B cell (primary cell): ENCODE results near the gene LCOR. TPM values are rescaled to one million over a fixed set of nuclear protein-coding genes. Genes with fewer than 3 reads are reported as not detected.

Source experiments
- ATAC-seq: fragments of 200-7000 bp; cut with Tn5 transposase; one replicate; pipeline ENCODE4 v1.10.0; 2021; ENCODE audit warnings: low read depth, mild to moderate bottlenecking, moderate number of reproducible peaks, moderate library complexity
- CTCF ChIA-PET: fragments of 350-600 bp; sonication (Branson Sonifier 250); formaldehyde crosslinking; loops from one replicate; lab custom pipeline; 2021; ENCODE audit warnings: antibody characterized with exemption, inconsistent platforms; lab: Charles Lee
- POLR2A ChIA-PET: fragments of 350-600 bp; sonication (Branson Sonifier 250); formaldehyde crosslinking; loops from one replicate; lab custom pipeline; 2021; ENCODE audit warnings: antibody characterized with exemption; lab: Charles Lee
- DNase-seq: peaks from one replicate; pipeline ENCODE4 v3.0.0; 2013
- H2AFZ ChIP-seq: 2 replicates; pipeline ENCODE4 v1.6.1; 2012; ENCODE audit warnings: mild to moderate bottlenecking, low read depth, low read length; ENCODE audit not compliant: insufficient read depth, poor library complexity, severe bottlenecking
- H3K27ac ChIP-seq, 2 donors: 1 replicate in 1 of 2; 2 replicates in 1 of 2; pipeline ENCODE4 v1.5.1; 2012 to 2013; ENCODE audit warnings: low read length in 2 of 2, mild to moderate bottlenecking in 2 of 2, moderate library complexity in 1 of 2
- H3K27me3 ChIP-seq, 4 experiments: fragments of 200-600 bp in 1 of 4; sonication (generic) in 1 of 4; replicated peaks in 1 of 4; 1 replicate in 2 of 4; 2 replicates in 2 of 4; pipeline versions ENCODE4 v1.6.1 to v1.7.0; 2013 to 2016; ENCODE audit warnings: low read length in 3 of 4, mild to moderate bottlenecking in 2 of 4, mixed read lengths in 1 of 4, moderate library complexity in 1 of 4; ENCODE audit not compliant: insufficient read depth in 4 of 4, control insufficient read depth in 3 of 4; ENCODE audit errors: control extremely low read depth in 1 of 4
- H3K36me3 ChIP-seq, 2 experiments: replicated peaks in 1 of 2; 1 replicate in 1 of 2; 2 replicates in 1 of 2; pipeline versions ENCODE4 v1.6.1 to v1.7.1; 2013; ENCODE audit warnings: low read length in 1 of 2; ENCODE audit not compliant: insufficient read depth in 2 of 2, control insufficient read depth in 1 of 2; ENCODE audit errors: control extremely low read depth in 1 of 2, extremely low read depth in 1 of 2
- H3K4me1 ChIP-seq, 2 donors: fragments of 200-600 bp in 1 of 2; sonication (generic) in 1 of 2; 1 replicate in 1 of 2; 2 replicates in 1 of 2; pipeline versions ENCODE4 v1.5.1 to v1.6.1; 2013 to 2017; ENCODE audit warnings: low read length in 2 of 2; ENCODE audit not compliant: control insufficient read depth in 2 of 2, insufficient read depth in 2 of 2
- H3K4me2 ChIP-seq: replicated peaks from 2 replicates; pipeline ENCODE3; 2012; ENCODE audit warnings: mild to moderate bottlenecking, low read depth, low read length; ENCODE audit not compliant: poor library complexity, severe bottlenecking
- H3K4me3 ChIP-seq, 5 experiments: fragments of 200-600 bp in 1 of 5; sonication (generic) in 1 of 5; 1 replicate in 3 of 5; 2 replicates in 2 of 5; pipeline versions ENCODE4 v1.5.1 to v1.7.0; 2011 to 2016; ENCODE audit warnings: low read length in 4 of 5, mild to moderate bottlenecking in 4 of 5, low read depth in 2 of 5, control low read depth in 1 of 5, moderate library complexity in 1 of 5; ENCODE audit not compliant: insufficient read depth in 1 of 5; ENCODE audit errors: control extremely low read depth in 1 of 5, extremely low read depth in 1 of 5
- H3K79me2 ChIP-seq: fragments of 200-600 bp; sonication (generic); one replicate; pipeline ENCODE4 v1.6.0; 2016; ENCODE audit warnings: low read length; ENCODE audit not compliant: control insufficient read depth, insufficient read depth
- H3K9ac ChIP-seq: fragments of 200-600 bp; sonication (generic); 2 replicates; pipeline ENCODE4 v1.6.1; 2017; ENCODE audit warnings: mild to moderate bottlenecking, low read length, moderate library complexity
- H3K9me3 ChIP-seq, 3 donors: one replicate each; pipeline versions ENCODE4 v1.6.1 to v1.7.1; 2013; ENCODE audit warnings: low read length in 2 of 3; ENCODE audit not compliant: control insufficient read depth in 2 of 3, insufficient read depth in 1 of 3; ENCODE audit errors: control extremely low read depth in 1 of 3
- H4K20me1 ChIP-seq: 2 replicates; pipeline ENCODE4 v1.6.0; 2012; ENCODE audit warnings: mild to moderate bottlenecking, low read length; ENCODE audit not compliant: insufficient read depth, control insufficient read depth, poor library complexity, severe bottlenecking
- H3K27ac Mint-ChIP-seq: one replicate; pipeline ENCODE4 v1.8.0; 2021; ENCODE audit warnings: mixed read lengths
- H3K27me3 Mint-ChIP-seq: one replicate; pipeline ENCODE4 v1.8.0; 2021; ENCODE audit warnings: mixed read lengths
- H3K4me1 Mint-ChIP-seq: one replicate; pipeline ENCODE4 v1.8.0; 2021; ENCODE audit warnings: mixed read lengths
- H3K4me3 Mint-ChIP-seq: one replicate; pipeline ENCODE4 v1.8.0; 2021; ENCODE audit warnings: mixed read lengths
- H3K9me3 Mint-ChIP-seq: one replicate; pipeline ENCODE4 v1.8.0; 2022; ENCODE audit warnings: mixed read lengths; ENCODE audit not compliant: insufficient read depth
- CTCF ChIP-seq: fragments of 200-600 bp; IDR thresholded peaks from one replicate; pipeline ENCODE4 v1.8.0; 2022; ENCODE audit warnings: antibody characterized with exemption, mild to moderate bottlenecking
- EZH2 ChIP-seq: IDR thresholded peaks from 2 replicates; pipeline ENCODE4 v1.6.1; 2012; ENCODE audit warnings: borderline replicate concordance, low read depth, mild to moderate bottlenecking, moderate library complexity, low read length; ENCODE audit not compliant: insufficient read depth, poor library complexity, severe bottlenecking
- WGBS: methylation state at CpG from one replicate; pipeline ENCODE4 v1.1.5; 2013; ENCODE audit warnings: missing lambda C conversion rate; ENCODE audit not compliant: insufficient coverage; 5-methylcytosine and 5-hydroxymethylcytosine counted together
- intact Hi-C: fragments of 100-400 bp; cut with micrococcal nuclease; formaldehyde crosslinking; loops from one replicate; pipeline ENCODE4 v1.10.0; 2022
- polyA plus RNA-seq: library from polyadenylated mRNA; depleted of rRNA; stranded (reverse); fragments of >200 nt; gene quantifications from 2 replicates; pipeline ENCODE4 v1.2.3, GENCODE V29; 2012
- total RNA-seq, 2 donors: library from RNA; stranded (reverse); fragments of 120-200 nt in 1 of 2; gene quantifications; 1 replicate in 1 of 2; 2 replicates in 1 of 2; pipeline versions ENCODE4 v1.2.3 to v1.2.4, GENCODE V29; 2013 to 2022

The LCOR gene
- total and polyA plus RNA-seq, 2 donors (not counting 1 experiment from before 2014, with no cell fraction given): 5.1 to 70.0 TPM

DNA sequence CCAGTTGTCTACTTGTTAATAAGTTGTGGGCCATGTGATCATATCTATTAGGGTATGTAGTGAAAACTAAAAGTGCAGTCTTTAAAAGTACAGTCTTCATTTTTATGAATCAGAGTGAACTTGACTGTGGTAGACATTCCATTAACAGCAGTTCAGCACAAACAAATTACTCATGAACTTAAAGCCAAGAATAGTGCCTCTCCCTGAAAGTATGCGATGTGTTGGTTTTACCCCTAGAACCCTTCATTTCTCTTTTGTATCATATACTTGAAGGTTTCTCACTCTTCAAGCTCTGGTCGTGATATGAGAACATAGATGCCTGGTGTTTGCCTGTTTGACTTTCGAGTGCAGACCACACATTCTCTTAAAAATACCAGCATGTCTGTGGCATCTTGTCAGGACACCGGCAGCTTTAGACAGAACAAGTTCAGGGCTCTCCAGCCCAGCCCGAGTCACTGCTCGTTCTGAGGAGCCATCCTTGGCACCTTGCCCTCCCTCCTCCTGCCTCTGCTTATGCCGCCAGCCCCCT is 159.3 kb downstream of the LCOR start:
- H3K9me3 ChIP-seq: no peaks in the 10 kb centered on the region
- CTCF ChIA-PET: interaction anchor here (0.9 kb wide), 1 partner anchor 246 kb away, joined by 3 read pairs; no protein-coding TSS in a partner anchor

DNA sequence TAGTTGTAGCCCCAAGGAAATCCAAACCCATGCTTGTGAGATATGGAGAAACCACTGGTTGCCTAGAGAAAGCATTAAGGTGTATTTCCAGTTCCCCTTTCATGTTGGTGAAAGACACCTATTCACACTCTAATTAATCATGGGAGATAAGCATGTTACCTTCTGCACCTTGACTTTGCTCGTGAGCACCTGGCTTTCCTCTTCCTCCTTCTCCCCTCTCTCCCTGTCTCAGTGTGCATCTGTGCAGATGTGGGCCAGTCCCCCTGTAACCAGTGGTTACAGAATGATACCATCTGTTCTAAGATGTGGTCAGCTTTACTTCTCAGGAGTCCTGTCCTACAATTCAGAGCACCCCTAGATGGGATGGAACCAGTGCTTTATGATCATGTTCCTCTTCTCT is 160.6 kb downstream of the LCOR start:
- Mint-ChIP-seq H3K27ac (no peak overlapping the region), H3K9me3 (no peaks in the 10 kb centered on the region), H3K27me3 (no peaks in the 10 kb centered on the region), H3K4me3 (no peak overlapping the region), H3K4me1 (peaks cover 7% of the 10 kb centered on the region)
- intact Hi-C loops: no loop called here
- TF ChIP-seq EZH2 (no peak), CTCF (no peak)
- H3K27ac ChIP-seq: no peak overlapping the region
- H3K4me2 ChIP-seq: no peak overlapping the region
- H3K27me3 ChIP-seq: no peaks in the 10 kb centered on the region
- H3K4me1 ChIP-seq: peaks cover 0 to 7% of the 10 kb centered on the region in 2 donors
- no peaks in the 10 kb centered on the region for H3K9me3 ChIP-seq
- DNase-seq (no peak), ATAC-seq (no peak)
- H4K20me1 ChIP-seq: peaks cover 4% of the 10 kb centered on the region
- ChIA-PET CTCF (no interaction called here), POLR2A (no interaction called here)
- 20% methylated on average over 1 of the region's 1 CpG for WGBS
- no peak overlapping the region for H2AFZ ChIP-seq
- peaks cover 0 to 5% of the 10 kb centered on the region in 2 experiments for H3K36me3 ChIP-seq
- H3K4me3 ChIP-seq: no peak overlapping the region
- H3K79me2 ChIP-seq: no peaks in the 10 kb centered on the region
- H3K9ac ChIP-seq: no peak overlapping the region

More for the DNA sequence above, 159.3 kb downstream of the LCOR start:
- peaks cover 7% of the 10 kb centered on the region for H3K4me1 Mint-ChIP-seq
- no peak overlapping the region for H3K27ac Mint-ChIP-seq
- WGBS: 86% methylated on average over 5 of the region's 7 CpGs
- Histone ChIP-seq H3K9ac (no peak overlapping the region), H3K36me3 (peaks cover 0 to 5% of the 10 kb centered on the region in 2 experiments), H3K4me1 (peaks cover 0 to 7% of the 10 kb centered on the region in 2 donors), H3K27ac (no peak overlapping the region), H3K4me2 (no peak overlapping the region), H3K79me2 (no peaks in the 10 kb centered on the region), H4K20me1 (peaks cover 4% of the 10 kb centered on the region), H2AFZ (no peak overlapping the region), H3K4me3 (no peak overlapping the region), H3K27me3 (no peaks in the 10 kb centered on the region)
- POLR2A ChIA-PET: no interaction called here
- no peaks in the 10 kb centered on the region for H3K27me3 Mint-ChIP-seq
- no peak overlapping the region for H3K4me3 Mint-ChIP-seq
- TF ChIP-seq EZH2: no peak
- H3K9me3 Mint-ChIP-seq: no peaks in the 10 kb centered on the region
- no peak for DNase-seq
- no peak for ATAC-seq
- intact Hi-C loops: no loop called here
